Stomach (tissue), 19 donors: ENCODE measurements around the gene INKA2. TPM values are rescaled to one million over a fixed set of nuclear protein-coding genes. Genes with fewer than 3 reads are reported as not detected.
A peak's percentile ranks its signal among the peaks of the same experiment; 100 is the strongest.

Experiments
- DNase-seq, 2 donors: peaks; one replicate each; pipeline versions ENCODE4 v3.0.0 to v3.0.0-alpha.2; 2013 to 2019
- H3K27ac ChIP-seq, 5 donors: fragments of 200-600 bp in 4 of 5; sonication (generic) in 4 of 5; one replicate each; pipeline ENCODE4 v1.5.1; 2013 to 2019; ENCODE audit warnings: mild to moderate bottlenecking in 1 of 5, moderate library complexity in 1 of 5
- H3K27me3 ChIP-seq, 3 donors: fragments of 200-600 bp; sonication (generic); one replicate each; pipeline ENCODE4 v1.5.1; 2017 to 2019; ENCODE audit warnings: mixed run types in 1 of 3
- H3K36me3 ChIP-seq, 4 donors: fragments of 200-600 bp; sonication (generic); 1 replicate in 3 of 4; 2 replicates in 1 of 4; pipeline ENCODE4 v1.5.1; 2016 to 2019
- H3K4me1 ChIP-seq, 4 donors: fragments of 200-600 bp; sonication (generic); one replicate each; pipeline ENCODE4 v1.5.1; 2016 to 2019
- H3K4me3 ChIP-seq, 4 donors: fragments of 200-600 bp; sonication (generic) in 3 of 4; one replicate each; pipeline ENCODE4 v1.5.1; 2016 to 2019; ENCODE audit warnings: mild to moderate bottlenecking in 1 of 4
- H3K9me3 ChIP-seq, 4 donors: fragments of 200-600 bp; sonication (generic); one replicate each; pipeline ENCODE4 v1.5.1; 2016 to 2019
- CTCF ChIP-seq, 7 experiments: fragments of 450-650 bp in 4 of 7; fragments of 200-600 bp in 3 of 7; sonication (generic) in 3 of 7; IDR thresholded peaks; one replicate each; pipeline ENCODE4 v1.5.1; 2016 to 2019; ENCODE audit warnings: antibody characterized with exemption in 7 of 7, control low read depth in 2 of 7, mild to moderate bottlenecking in 1 of 7
- EP300 ChIP-seq: sonication (generic); formaldehyde crosslinking; IDR thresholded peaks from one replicate; pipeline ENCODE4 v1.6.1; 2017; ENCODE audit warnings: antibody characterized with exemption
- POLR2A ChIP-seq, 4 donors: fragments of 450-650 bp; IDR thresholded peaks; one replicate each; pipeline ENCODE4 v1.6.1; 2016; ENCODE audit warnings: antibody characterized with exemption in 4 of 4, control low read depth in 2 of 4, mild to moderate bottlenecking in 1 of 4, moderate library complexity in 1 of 4
- POLR2AphosphoS5 ChIP-seq, 3 donors: sonication (generic); formaldehyde crosslinking; IDR thresholded peaks; one replicate each; pipeline ENCODE4 v1.6.1; 2016; ENCODE audit warnings: antibody characterized with exemption in 3 of 3
- WGBS, 5 donors: extraction: QIAGEN DNeasy Blood & Tissue Kit in 3 of 5; methylation state at CpG; one replicate each; pipeline versions ENCODE4 v1.1.5 to v1.1.7; 2013 to 2018; 5-methylcytosine and 5-hydroxymethylcytosine counted together
- intact Hi-C: fragments of 100-400 bp; cut with DNase I; formaldehyde crosslinking; loops from one replicate; pipeline ENCODE4 v1.15.1; 2023; ENCODE audit warnings: low total_unique reads
- long read RNA-seq, 10 donors: transcript quantifications; one replicate each; lab custom pipeline, GENCODE V29; 2026
- polyA plus RNA-seq, 3 donors: library from polyadenylated mRNA; stranded (reverse); fragments of 200-250 nt; gene quantifications; one replicate each; pipeline ENCODE4 v1.2.3, GENCODE V29; 2013
- total RNA-seq, 5 donors: library from RNA; depleted of rRNA; stranded (reverse); fragments of >200 nt; gene quantifications; one replicate each; pipeline versions ENCODE4 v1.1.0 to v1.2.3, GENCODE V29; 2014 to 2016
- donor health status: healthy with polysubstance abuse.
- donor health status: Bipolar disorder and iron deficiency.
- donor health status: healthy.

The INKA2 gene
- total RNA-seq (1 to 10 TPM; 1.0 to 4.7 (median 3.2) TPM), polyA plus RNA-seq (1 to 10 TPM; 1.7 to 6.1 (median 2.1) TPM)
- long read RNA-seq, donor 1, full-length matches to known transcripts: 4 of 4 reads
- long read RNA-seq, donor 1, partial matches to known transcripts: 0 of 4 reads
- long read RNA-seq, donor 1, other reads (novel, unspliced or antisense): 0 of 4 reads
- long read RNA-seq, donor 2, full-length matches to known transcripts: 4 of 4 reads
- long read RNA-seq, donor 2, partial matches to known transcripts: 0 of 4 reads
- long read RNA-seq, donor 2, other reads (novel, unspliced or antisense): 0 of 4 reads
- long read RNA-seq, donor 3, full-length matches to known transcripts: 1 of 1 reads
- long read RNA-seq, donor 3, partial matches to known transcripts: 0 of 1 reads
- long read RNA-seq, donor 3, other reads (novel, unspliced or antisense): 0 of 1 reads
- long read RNA-seq, donor 4, full-length matches to known transcripts: 2 of 2 reads
- long read RNA-seq, donor 4, partial matches to known transcripts: 0 of 2 reads
- long read RNA-seq, donor 4, other reads (novel, unspliced or antisense): 0 of 2 reads
- long read RNA-seq, donor 5, full-length matches to known transcripts: 3 of 93 reads
- long read RNA-seq, donor 5, partial matches to known transcripts: 51 of 93 reads
- long read RNA-seq, donor 5, other reads (novel, unspliced or antisense): 39 of 93 reads
- long read RNA-seq, donor 6: 0 reads
- long read RNA-seq, donor 7, full-length matches to known transcripts: 12 of 12 reads
- long read RNA-seq, donor 7, partial matches to known transcripts: 0 of 12 reads
- long read RNA-seq, donor 7, other reads (novel, unspliced or antisense): 0 of 12 reads
- long read RNA-seq, donor 8, full-length matches to known transcripts: 2 of 198 reads
- long read RNA-seq, donor 8, partial matches to known transcripts: 144 of 198 reads
- long read RNA-seq, donor 8, other reads (novel, unspliced or antisense): 52 of 198 reads
- long read RNA-seq, donor 9, full-length matches to known transcripts: 1 of 117 reads
- long read RNA-seq, donor 9, partial matches to known transcripts: 87 of 117 reads
- long read RNA-seq, donor 9, other reads (novel, unspliced or antisense): 29 of 117 reads
- long read RNA-seq, donor 10: 0 reads

- H3K27me3 ChIP-seq: peaks cover 0 to 23% (median 0%) of the 10 kb centered on the region in 3 donors
- intact Hi-C loops: no loop called here
- H3K27ac ChIP-seq: peak within 1 kb of the TSS; percentile 83 to 91 (median 89)
- peak in 1 of 4 donors; percentile 49 for TF ChIP-seq POLR2A (IDR thresholded peaks at IDR 0.05)
- TF ChIP-seq POLR2AphosphoS5 (IDR thresholded peaks at IDR 0.05): peak; percentile 29 to 90 (median 72)
- no peak for TF ChIP-seq EP300
- TF ChIP-seq CTCF (IDR thresholded peaks at IDR 0.05): no peak
- H3K4me3 ChIP-seq: peak within 1 kb of the TSS; percentile 62 to 65 (median 64)
- no peaks in the 10 kb centered on the region for H3K9me3 ChIP-seq
- no peaks in the 10 kb centered on the region for H3K36me3 ChIP-seq
- peak; percentile 91 to 95 for DNase-seq
- H3K4me1 ChIP-seq: peaks cover 38 to 55% (median 47%) of the 10 kb centered on the region in 4 donors
- 0 to 1% (median 0%) methylated on average over 2 to 59 of the region's 59 CpGs for WGBS, 5 donors
Observed at GRCh38 chr1:111739194-111739924, at the start of gene INKA2. Gene INKA2 (minus strand): TSS chr1:111739395. CDS start chr1:111739242, 153 bp downstream.

GRCh38 chr1:111786669-111787207 lies 47.5 kb upstream of the INKA2 start:
- intact Hi-C loops: no loop called here
- peaks cover 0 to 8% (median 0%) of the 10 kb centered on the region in 4 donors for H3K36me3 ChIP-seq
- TF ChIP-seq POLR2A (IDR thresholded peaks at IDR 0.05) (no peak), CTCF (IDR thresholded peaks at IDR 0.05) (no peak), EP300 (no peak), POLR2AphosphoS5 (IDR thresholded peaks at IDR 0.05) (no peak)

GRCh38 chr1:111784273-111784901 lies 45.2 kb upstream of the INKA2 start:
- no peaks in the 10 kb centered on the region for H3K9me3 ChIP-seq
- intact Hi-C loops: no loop called here
- H3K36me3 ChIP-seq: peaks cover 0 to 14% (median 0%) of the 10 kb centered on the region in 4 donors
- 57 to 71% (median 69%) methylated on average over 4 of the region's 4 CpGs for WGBS, 5 donors
- TF ChIP-seq POLR2AphosphoS5 (IDR thresholded peaks at IDR 0.05): no peak
- no peak overlapping the region for H3K27ac ChIP-seq
- no peaks in the 10 kb centered on the region for H3K27me3 ChIP-seq
- H3K4me1 ChIP-seq: peaks cover 0 to 7% (median 5%) of the 10 kb centered on the region in 4 donors
- no peak for DNase-seq
- H3K4me3 ChIP-seq: no peak overlapping the region

More at GRCh38 chr1:111786669-111787207, 47.5 kb upstream of the INKA2 start:
- Histone ChIP-seq H3K4me1 (peaks cover 0 to 10% (median 7%) of the 10 kb centered on the region in 4 donors), H3K9me3 (no peaks in the 10 kb centered on the region), H3K27ac (no peak overlapping the region), H3K27me3 (no peaks in the 10 kb centered on the region), H3K4me3 (no peak overlapping the region)
- DNase-seq: no peak
- WGBS, 5 donors: 78 to 87% (median 81%) methylated on average over 9 of the region's 9 CpGs

GRCh38 chr1:111779546-111779945 lies 40.4 kb upstream of the INKA2 start:
- 67 to 95% (median 82%) methylated on average over 1 to 2 of the region's 2 CpGs for WGBS, 5 donors
- Histone ChIP-seq H3K9me3 (no peaks in the 10 kb centered on the region), H3K36me3 (peaks cover 0 to 31% (median 2%) of the 10 kb centered on the region in 4 donors), H3K27me3 (no peaks in the 10 kb centered on the region), H3K4me3 (no peak overlapping the region), H3K4me1 (no peaks in the 10 kb centered on the region), H3K27ac (no peak overlapping the region)
- intact Hi-C loops: no loop called here
- DNase-seq: no peak
- TF ChIP-seq POLR2A (IDR thresholded peaks at IDR 0.05) (no peak), CTCF (IDR thresholded peaks at IDR 0.05) (no peak), EP300 (no peak), POLR2AphosphoS5 (IDR thresholded peaks at IDR 0.05) (no peak)
